Heart left ventricle (tissue), 16 donors: ENCODE measurements around the gene TMEM52B. TPM values are rescaled to one million over a fixed set of nuclear protein-coding genes. Genes with fewer than 3 reads are reported as not detected.

Experiments
- ATAC-seq, 4 donors: fragments of 200-7000 bp; cut with Tn5 transposase; one replicate each; pipeline ENCODE4 v1.9.1; 2020 to 2022; ENCODE audit warnings: moderate library complexity in 4 of 4, mild to moderate bottlenecking in 3 of 4, moderate number of reproducible peaks in 1 of 4
- DNase-seq, 5 donors: peaks; one replicate each; pipeline ENCODE4 v3.0.0-alpha.2; 2020
- H3K27ac ChIP-seq, 12 donors: fragments of 200-600 bp; sonication (generic) in 4 of 12; one replicate each; pipeline versions ENCODE4 v1.5.0 to v1.8.0; 2016 to 2022; ENCODE audit warnings: mild to moderate bottlenecking in 2 of 12
- H3K27me3 ChIP-seq, 9 donors: fragments of 200-600 bp; sonication (generic) in 2 of 9; one replicate each; pipeline versions ENCODE4 v1.5.1 to v1.8.0; 2016 to 2022; ENCODE audit warnings: mild to moderate bottlenecking in 3 of 9
- H3K36me3 ChIP-seq, 9 donors: fragments of 200-600 bp; sonication (generic) in 2 of 9; one replicate each; pipeline versions ENCODE4 v1.5.0 to v1.8.0; 2018 to 2022; ENCODE audit warnings: mild to moderate bottlenecking in 2 of 9
- H3K4me1 ChIP-seq, 12 donors: fragments of 200-600 bp; sonication (generic) in 4 of 12; one replicate each; pipeline versions ENCODE4 v1.5.0 to v1.8.0; 2016 to 2022; ENCODE audit warnings: mild to moderate bottlenecking in 3 of 12
- H3K4me3 ChIP-seq, 12 donors: fragments of 200-600 bp; sonication (generic) in 4 of 12; one replicate each; pipeline versions ENCODE4 v1.5.0 to v1.8.0; 2017 to 2022; ENCODE audit warnings: mild to moderate bottlenecking in 9 of 12, moderate library complexity in 4 of 12
- H3K9me3 ChIP-seq, 12 donors: fragments of 200-600 bp; sonication (generic) in 4 of 12; one replicate each; pipeline versions ENCODE4 v1.5.0 to v1.8.0; 2016 to 2022; ENCODE audit warnings: mild to moderate bottlenecking in 1 of 12
- POLR2A ChIP-seq, 2 donors: fragments of 450-650 bp; IDR thresholded peaks; one replicate each; pipeline ENCODE4 v1.6.1; 2017; ENCODE audit warnings: antibody characterized with exemption in 2 of 2, mild to moderate bottlenecking in 2 of 2, moderate library complexity in 2 of 2
- WGBS, 4 donors: extraction: QIAGEN DNeasy Blood & Tissue Kit in 2 of 4; methylation state at CpG; one replicate each; pipeline versions ENCODE4 v1.1.5 to v1.1.7; 2013 to 2018; 5-methylcytosine and 5-hydroxymethylcytosine counted together
- intact Hi-C, 10 donors: fragments of 100-400 bp; cut with DNase I; formaldehyde crosslinking; loops; one replicate each; pipeline versions ENCODE4 v1.11.1 to v1.14.2; 2022
- polyA plus RNA-seq, 2 donors: library from polyadenylated mRNA; stranded (reverse); fragments of 200-250 nt; gene quantifications; one replicate each; pipeline ENCODE4 v1.2.3, GENCODE V29; 2013
- total RNA-seq, 9 donors: library from RNA; depleted of rRNA in 2 of 9; stranded (reverse); fragments of >200 nt in 2 of 9; fragmentation: NEBNext Ultra II Directional in 3 of 9; extraction: Animal tissue kit (Norgen Biotek cat#: 25700) in 3 of 9; gene quantifications; one replicate each; pipeline versions ENCODE4 v1.1.0 to v1.2.4, GENCODE V29; 2016 to 2023
- TF ChIP-seq, protein P1 (sequence below), 12 donors: fragments of 200-600 bp; sonication (generic) in 4 of 12; IDR thresholded peaks; one replicate each; pipeline versions ENCODE4 v1.5.0 to v1.8.0; 2018 to 2022; ENCODE audit warnings: antibody characterized with exemption in 12 of 12, mild to moderate bottlenecking in 5 of 12
- donor health status: ischemic (EF 13 %, LVEDD 7.1; RV severe dilation, severe dysfunction).
- donor health status: healthy with polysubstance abuse.
- donor health status: DM: no; HTN: yes; CAD: no.
- donor health status: DM: no; HTN: no; CAD: no.
- donor health status: ischemic (EF 25% LVEDD 6.9; RV normal size, moderate dysfunction).
- donor health status: ischemic (EF 25% LVEDD 5.7; RV mildly dilated, moderate dysfunction).
- donor health status: healthy.
- donor health status: DM: yes; HTN: yes; CAD: no.
- donor health status: ischemic (EF 35%, LVEDD 5.7; RV mildly dilated, moderate dysfunction).
- donor health status: nonischemic (EF 11% LVEDD 7.7; RV severe dilation, severe dysfunction).
- donor health status: DM: yes; HTN: yes; CAD: no.
- donor health status: PGD.
- donor health status: ischemic (EF 29% LVEDD 5.4; RV normal size, mild dysfunction).
- donor health status: nonischemic (EF 23%, LVEDD 6.1; RV moderate dilation, normal function).

Gene TMEM52B
- total and polyA plus RNA-seq, 11 donors, result 0.03 to 0.53 TPM; not detected in 9

GRCh38 chr12:10135126-10135525 is 43.7 kb upstream of the TMEM52B start:
- TF ChIP-seq, protein P1, sequence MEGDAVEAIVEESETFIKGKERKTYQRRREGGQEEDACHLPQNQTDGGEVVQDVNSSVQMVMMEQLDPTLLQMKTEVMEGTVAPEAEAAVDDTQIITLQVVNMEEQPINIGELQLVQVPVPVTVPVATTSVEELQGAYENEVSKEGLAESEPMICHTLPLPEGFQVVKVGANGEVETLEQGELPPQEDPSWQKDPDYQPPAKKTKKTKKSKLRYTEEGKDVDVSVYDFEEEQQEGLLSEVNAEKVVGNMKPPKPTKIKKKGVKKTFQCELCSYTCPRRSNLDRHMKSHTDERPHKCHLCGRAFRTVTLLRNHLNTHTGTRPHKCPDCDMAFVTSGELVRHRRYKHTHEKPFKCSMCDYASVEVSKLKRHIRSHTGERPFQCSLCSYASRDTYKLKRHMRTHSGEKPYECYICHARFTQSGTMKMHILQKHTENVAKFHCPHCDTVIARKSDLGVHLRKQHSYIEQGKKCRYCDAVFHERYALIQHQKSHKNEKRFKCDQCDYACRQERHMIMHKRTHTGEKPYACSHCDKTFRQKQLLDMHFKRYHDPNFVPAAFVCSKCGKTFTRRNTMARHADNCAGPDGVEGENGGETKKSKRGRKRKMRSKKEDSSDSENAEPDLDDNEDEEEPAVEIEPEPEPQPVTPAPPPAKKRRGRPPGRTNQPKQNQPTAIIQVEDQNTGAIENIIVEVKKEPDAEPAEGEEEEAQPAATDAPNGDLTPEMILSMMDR (IDR thresholded peaks at IDR 0.05), result no peak
- no peak for TF ChIP-seq POLR2A (IDR thresholded peaks at IDR 0.05)
- no peaks in the 10 kb centered on the region for H3K27me3 ChIP-seq
- ATAC-seq (no peak), DNase-seq (no peak)
- WGBS, 4 donors, result 63 to 74% (median 69%) methylated on average over 4 of the region's 4 CpGs
- intact Hi-C loops, result loop anchor here in 3 of 10 donors (5.0 kb wide), 3 partner anchors 103 to 388 kb away; partner anchors contain the start of gene CLEC9A (in 1 of the 3)
- no peaks in the 10 kb centered on the region for H3K36me3 ChIP-seq
- no peak overlapping the region for H3K27ac ChIP-seq
- peaks cover 0 to 29% (median 0%) of the 10 kb centered on the region in 12 donors for H3K4me1 ChIP-seq
- H3K9me3 ChIP-seq, result no peaks in the 10 kb centered on the region
- no peak overlapping the region for H3K4me3 ChIP-seq

- H3K9me3 ChIP-seq, result no peaks in the 10 kb centered on the region
- intact Hi-C loops, result loop anchor here in 3 of 10 donors (5.0 kb wide), 3 partner anchors 104 to 389 kb away; partner anchors contain the start of gene CLEC9A (in 1 of the 3)
Observed at GRCh38 chr12:10136637-10137205, 42.1 kb upstream of the TMEM52B start.

DNA sequence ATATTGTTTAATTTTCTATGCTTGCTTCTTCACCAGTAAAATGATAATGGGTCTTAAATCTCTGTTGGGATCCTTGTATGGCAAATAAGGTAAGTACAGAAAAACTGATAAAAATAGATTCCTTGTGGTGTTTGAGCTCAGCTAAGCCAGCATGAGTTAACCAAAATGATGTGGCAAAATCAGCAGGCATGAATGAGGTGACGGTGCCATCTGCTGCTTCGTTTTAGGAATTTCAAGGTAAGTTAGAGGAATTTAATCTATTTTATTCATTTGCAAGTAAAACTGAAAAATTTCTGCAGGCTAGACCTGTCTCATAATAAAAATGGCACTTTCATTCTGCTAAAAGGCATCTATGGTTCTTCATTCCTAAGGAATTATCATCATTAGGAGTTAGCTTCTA is 38.8 kb upstream of the TMEM52B start:
- Histone ChIP-seq H3K9me3 (no peaks in the 10 kb centered on the region), H3K27ac (no peak overlapping the region), H3K27me3 (no peaks in the 10 kb centered on the region), H3K4me3 (no peak overlapping the region), H3K4me1 (peaks cover 0 to 11% (median 6%) of the 10 kb centered on the region in 12 donors), H3K36me3 (no peaks in the 10 kb centered on the region)
- ATAC-seq (peak in 2 of 4 donors; percentile 60 to 62), DNase-seq (peak in 3 of 5 donors; percentile 29 to 34 (median 33))
- no peak for TF ChIP-seq POLR2A (IDR thresholded peaks at IDR 0.05)
- TF ChIP-seq, protein P1 (IDR thresholded peaks at IDR 0.05), result peak in 11 of 12 donors; percentile 43 to 72 (median 67)
- WGBS, 4 donors, result 12 to 25% (median 19%) methylated on average over 2 of the region's 2 CpGs
- intact Hi-C loops, result loop anchor here in 8 of 10 donors (1.0 to 5.0 kb wide), 6 partner anchors 105 to 388 kb away; partner anchors contain the start of genes CLEC9A (in 2 of the 8) and CLEC12B (in 1 of the 8)

More at GRCh38 chr12:10136637-10137205, 42.1 kb upstream of the TMEM52B start:
- TF ChIP-seq, protein P1 (IDR thresholded peaks at IDR 0.05), result no peak
- no peak for TF ChIP-seq POLR2A (IDR thresholded peaks at IDR 0.05)
- Histone ChIP-seq H3K27ac (no peak overlapping the region), H3K36me3 (no peaks in the 10 kb centered on the region), H3K4me1 (peaks cover 0 to 13% (median 0%) of the 10 kb centered on the region in 12 donors), H3K4me3 (no peak overlapping the region), H3K27me3 (no peaks in the 10 kb centered on the region)
- DNase-seq (no peak), ATAC-seq (no peak)
- 82 to 91% (median 84%) methylated on average over 13 of the region's 13 CpGs for WGBS, 4 donors

GRCh38 chr12:10142976-10143589 is 35.7 kb upstream of the TMEM52B start:
- H3K27me3 ChIP-seq, result no peaks in the 10 kb centered on the region
- DNase-seq (no peak), ATAC-seq (peak; percentile 67 to 83 (median 76))
- H3K4me3 ChIP-seq, result no peak overlapping the region
- 0 to 17% (median 0%) methylated on average over 1 of the region's 1 CpG for WGBS, 4 donors
- H3K36me3 ChIP-seq, result no peaks in the 10 kb centered on the region
- TF ChIP-seq, protein P1 (IDR thresholded peaks at IDR 0.05), result no peak
- TF ChIP-seq POLR2A (IDR thresholded peaks at IDR 0.05), result no peak
- peaks cover 0 to 11% (median 6%) of the 10 kb centered on the region in 12 donors for H3K4me1 ChIP-seq
- intact Hi-C loops, result loop anchor here in 7 of 10 donors (2.0 to 5.0 kb wide), 4 partner anchors 108 to 391 kb away; partner anchors contain the start of genes CLEC9A (in 2 of the 7) and CLEC12B (in 1 of the 7)
- no peaks in the 10 kb centered on the region for H3K9me3 ChIP-seq
- H3K27ac ChIP-seq, result peak overlapping the region in 7 of 12 donors; percentile 1 to 60 (median 29)
